ENCODE measurements around the gene MEN1.

MEN1 gene

DNA sequence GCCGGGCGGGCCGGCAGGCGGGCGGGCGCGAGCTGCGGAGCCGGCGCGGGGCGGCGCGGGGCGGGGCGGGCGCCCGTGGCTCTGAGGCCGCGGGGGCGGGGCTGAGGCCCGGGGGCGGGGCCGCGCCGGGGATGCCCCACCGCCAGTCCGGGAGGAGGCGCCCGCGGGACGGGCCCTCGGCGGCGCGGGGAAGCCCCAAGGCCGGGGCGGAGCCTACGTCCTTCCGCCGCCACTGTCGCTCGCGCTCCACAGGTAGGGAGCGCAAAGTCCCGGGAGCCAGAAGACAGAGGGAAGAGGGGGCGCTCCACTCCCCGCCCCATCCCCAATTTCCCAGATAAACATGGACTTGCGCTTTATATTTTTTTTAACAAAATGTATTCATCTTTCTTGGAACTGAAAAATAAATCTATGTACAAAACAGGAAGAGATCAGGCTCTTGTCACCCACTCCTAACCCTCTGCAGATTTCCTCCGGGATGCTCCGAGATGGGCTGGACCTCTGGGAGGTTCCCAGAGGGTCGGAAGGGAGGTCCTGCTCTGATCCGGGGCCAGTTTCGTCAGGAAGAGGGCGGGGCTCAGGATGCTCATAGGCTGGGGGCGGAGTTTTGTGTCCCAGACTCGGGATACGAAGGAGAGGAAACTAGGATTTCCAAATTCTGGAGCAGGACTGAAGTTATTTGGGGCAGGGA is 7.0 kb downstream of the MEN1 start, which contains the start of gene MAP4K2:
MAP4K2 (minus strand) TSS at position 57 of the 688 bp plus-strand sequence. CDS start 65 bp downstream, outside the sequence.
- Mint-ChIP-seq H3K27me3 (no peaks in the 10 kb centered on the region), H3K9me3 (no peaks in the 10 kb centered on the region), H3K27ac (peak within 1 kb of the TSS; percentile 89), H3K36me3 (ENCODE audit: low read depth) (peaks cover 13% of the 10 kb centered on the region), H3K4me3 (peak within 1 kb of the TSS; percentile 86), H3K4me1 (peaks cover 30% of the 10 kb centered on the region)
- peak; percentile 83 for ATAC-seq
- peak; percentile 88 for DNase-seq

GRCh38 chr11:64802370-64803157 is 7.8 kb downstream of the MEN1 start:
- peaks cover 27% of the 10 kb centered on the region for H3K4me1 Mint-ChIP-seq
- H3K36me3 Mint-ChIP-seq (ENCODE audit: low read depth) = peaks cover 11% of the 10 kb centered on the region
- DNase-seq = peak; percentile 61
- H3K9me3 Mint-ChIP-seq = no peaks in the 10 kb centered on the region
- peak; percentile 8 for ATAC-seq
- H3K27me3 Mint-ChIP-seq = no peaks in the 10 kb centered on the region
- peak overlapping the region; percentile 83 for H3K4me3 Mint-ChIP-seq
- peak overlapping the region; percentile 71 for H3K27ac Mint-ChIP-seq

DNA sequence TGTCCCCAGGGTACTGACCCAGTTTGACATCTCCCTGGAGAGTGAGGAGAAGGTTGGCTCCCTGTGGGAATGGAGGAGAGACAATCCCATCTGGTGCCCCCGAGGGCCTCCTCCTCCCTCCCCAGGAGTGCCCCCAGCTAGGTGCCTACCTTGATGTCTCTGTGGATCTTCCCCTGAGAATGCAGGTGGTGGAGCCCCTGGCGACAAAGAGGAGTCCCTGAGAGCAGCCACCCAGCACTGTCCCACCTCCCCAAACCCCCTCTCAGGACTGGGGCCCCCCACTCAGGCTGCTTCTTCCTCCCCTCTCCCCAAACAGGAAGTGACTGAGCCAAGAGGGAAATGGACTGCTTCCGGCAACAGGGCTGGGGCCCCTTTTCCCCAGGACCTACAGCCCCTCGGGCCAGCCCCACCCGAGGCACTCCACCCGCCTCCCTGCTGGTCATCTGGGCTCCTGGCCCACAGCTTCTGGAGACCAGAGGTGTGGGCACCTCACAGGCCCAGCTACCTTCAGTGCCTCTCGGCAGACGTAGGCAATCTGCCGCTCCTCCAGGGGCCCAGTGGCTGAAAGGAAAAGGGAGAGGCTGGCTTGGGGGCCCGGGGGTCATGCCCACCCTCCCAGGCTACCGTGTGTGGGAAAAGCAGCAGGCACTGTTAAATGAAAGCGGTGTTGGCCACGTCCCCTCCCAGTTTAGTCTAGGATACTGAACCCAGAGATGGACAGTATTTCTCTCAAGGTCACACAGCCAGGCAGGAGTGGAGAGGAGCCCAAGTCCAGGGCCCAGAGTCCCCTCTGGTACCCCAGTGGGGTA is 8.6 kb downstream of the MEN1 start:
- DNase-seq = no peak
- Mint-ChIP-seq H3K27me3 (no peaks in the 10 kb centered on the region), H3K4me3 (peak overlapping the region; percentile 83), H3K9me3 (no peaks in the 10 kb centered on the region), H3K4me1 (peaks cover 27% of the 10 kb centered on the region), H3K36me3 (ENCODE audit: low read depth) (peaks cover 11% of the 10 kb centered on the region), H3K27ac (peak overlapping the region; percentile 71)
- ATAC-seq = no peak

- H3K27ac Mint-ChIP-seq = peak overlapping the region; percentile 71
- peaks cover 12% of the 10 kb centered on the region for H3K36me3 Mint-ChIP-seq (ENCODE audit: low read depth)
- H3K4me3 Mint-ChIP-seq = peak overlapping the region; percentile 83
- no peak for DNase-seq
- H3K27me3 Mint-ChIP-seq = no peaks in the 10 kb centered on the region
- no peak for ATAC-seq
- H3K4me1 Mint-ChIP-seq = peaks cover 29% of the 10 kb centered on the region
- no peaks in the 10 kb centered on the region for H3K9me3 Mint-ChIP-seq
Measured at GRCh38 chr11:64801158-64801464, 9.2 kb downstream of the MEN1 start.

- Mint-ChIP-seq H3K27me3 (no peaks in the 10 kb centered on the region), H3K4me3 (no peak overlapping the region), H3K36me3 (ENCODE audit: low read depth) (peaks cover 10% of the 10 kb centered on the region), H3K27ac (no peak overlapping the region), H3K4me1 (peaks cover 29% of the 10 kb centered on the region), H3K9me3 (no peaks in the 10 kb centered on the region)
- no peak for ATAC-seq
- DNase-seq = no peak
Measured at GRCh38 chr11:64800303-64801157, 9.8 kb downstream of the MEN1 start.

DNA sequence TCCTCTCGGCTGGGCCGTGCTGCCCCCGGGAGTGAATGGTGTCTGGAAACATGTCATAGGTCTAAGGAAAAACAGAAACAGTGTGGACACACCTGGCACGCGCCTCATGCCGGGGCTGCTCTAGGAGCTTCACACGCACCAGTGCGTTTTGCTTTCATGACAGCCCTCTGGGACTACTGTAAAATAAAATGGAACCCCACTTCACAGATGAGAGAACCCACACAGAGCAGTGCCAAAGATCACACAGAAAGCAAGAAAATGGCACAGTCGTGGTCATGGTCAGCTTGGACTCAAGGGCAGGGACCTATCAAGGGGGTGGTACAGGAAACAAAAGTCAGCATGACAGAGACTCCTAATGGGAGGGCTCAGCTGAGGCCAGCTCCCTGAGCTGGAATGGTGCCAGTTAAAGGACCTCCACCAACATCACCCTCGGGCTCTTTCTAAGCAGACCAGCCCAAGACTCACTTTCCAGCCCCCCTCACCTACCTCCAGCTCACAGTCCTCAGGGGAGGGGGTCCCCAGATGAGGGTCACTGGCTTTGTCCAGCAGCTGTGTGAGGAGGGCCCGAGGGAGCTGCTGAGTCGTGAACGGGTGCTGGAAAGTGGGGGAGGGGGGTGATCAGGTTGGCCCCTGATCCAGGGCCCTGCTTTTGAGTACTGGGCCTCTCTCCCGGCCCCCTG is 10.6 kb downstream of the MEN1 start:
- Mint-ChIP-seq H3K9me3 (no peaks in the 10 kb centered on the region), H3K4me1 (peaks cover 32% of the 10 kb centered on the region), H3K36me3 (ENCODE audit: low read depth) (peaks cover 10% of the 10 kb centered on the region), H3K27me3 (no peaks in the 10 kb centered on the region), H3K27ac (no peak overlapping the region), H3K4me3 (no peak overlapping the region)
- ATAC-seq (no peak), DNase-seq (no peak)

DNA sequence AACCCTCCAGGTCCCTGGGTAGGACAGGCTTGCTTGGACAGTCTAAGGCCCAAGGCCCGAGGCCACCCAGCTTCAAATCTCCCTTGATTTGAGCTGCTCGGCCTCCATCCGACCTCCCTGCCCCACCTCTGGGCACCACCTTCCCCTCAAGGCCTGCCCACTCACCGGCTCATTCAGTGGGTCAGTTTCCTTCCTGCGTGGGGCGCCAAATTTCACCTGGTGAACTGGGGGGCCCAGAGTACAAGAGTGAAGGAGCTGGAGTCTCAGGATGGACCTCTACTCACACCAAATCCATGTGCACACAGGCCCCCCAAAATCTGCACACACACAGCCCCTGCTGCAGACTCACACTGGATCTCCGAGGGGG is 11.1 kb downstream of the MEN1 start:
- no peaks in the 10 kb centered on the region for H3K27me3 Mint-ChIP-seq
- no peak for ATAC-seq
- no peak for DNase-seq
- no peak overlapping the region for H3K27ac Mint-ChIP-seq
- no peak overlapping the region for H3K4me3 Mint-ChIP-seq
- H3K9me3 Mint-ChIP-seq = no peaks in the 10 kb centered on the region
- peaks cover 34% of the 10 kb centered on the region for H3K4me1 Mint-ChIP-seq
- peaks cover 10% of the 10 kb centered on the region for H3K36me3 Mint-ChIP-seq (ENCODE audit: low read depth)

- no peak for DNase-seq
- no peaks in the 10 kb centered on the region for H3K27me3 Mint-ChIP-seq
- H3K4me3 Mint-ChIP-seq = no peak overlapping the region
- no peak overlapping the region for H3K27ac Mint-ChIP-seq
- no peaks in the 10 kb centered on the region for H3K9me3 Mint-ChIP-seq
- H3K36me3 Mint-ChIP-seq (ENCODE audit: low read depth) = peaks cover 8% of the 10 kb centered on the region
- peaks cover 26% of the 10 kb centered on the region for H3K4me1 Mint-ChIP-seq
- ATAC-seq = no peak
Measured at GRCh38 chr11:64796757-64797541, 13.4 kb downstream of the MEN1 start.

DNA sequence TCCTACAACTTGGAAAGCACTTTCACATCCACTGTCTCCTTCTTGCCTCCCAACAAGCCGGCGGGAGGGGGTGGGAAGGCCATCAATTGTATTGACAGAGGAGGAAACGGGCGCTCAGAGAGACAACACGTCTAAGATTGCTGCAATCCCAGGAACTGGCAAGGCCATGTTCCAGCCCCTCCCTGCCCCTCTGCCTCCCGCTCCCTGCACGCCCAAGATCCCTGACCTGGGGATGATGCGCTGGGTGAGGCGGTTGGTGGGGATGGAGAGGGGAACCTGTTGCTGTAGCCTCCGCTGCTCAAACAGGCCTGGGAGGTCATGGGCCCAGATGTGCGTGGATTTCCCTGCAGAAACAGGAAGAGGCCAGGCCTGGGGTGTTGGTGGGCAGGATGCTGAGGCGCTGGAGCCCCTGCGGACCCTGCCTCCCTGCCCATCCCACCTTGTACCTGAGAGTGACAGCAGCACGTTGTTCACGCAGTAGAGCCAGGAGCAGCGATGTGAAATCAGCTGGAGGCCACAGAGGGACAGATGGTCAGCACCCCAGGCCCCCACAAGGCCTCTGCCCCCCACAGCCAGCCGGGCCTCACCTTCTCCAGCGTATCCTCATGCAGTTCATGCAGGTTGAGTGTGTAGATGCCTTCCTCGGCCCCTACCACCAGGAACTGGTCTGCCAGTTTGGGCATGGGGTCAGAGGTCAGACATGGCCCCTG is 14.1 kb downstream of the MEN1 start:
- Mint-ChIP-seq H3K9me3 (no peaks in the 10 kb centered on the region), H3K4me3 (no peak overlapping the region), H3K27me3 (no peaks in the 10 kb centered on the region), H3K27ac (no peak overlapping the region), H3K4me1 (peaks cover 22% of the 10 kb centered on the region), H3K36me3 (ENCODE audit: low read depth) (peaks cover 8% of the 10 kb centered on the region)
- ATAC-seq = no peak
- DNase-seq = no peak

DNA sequence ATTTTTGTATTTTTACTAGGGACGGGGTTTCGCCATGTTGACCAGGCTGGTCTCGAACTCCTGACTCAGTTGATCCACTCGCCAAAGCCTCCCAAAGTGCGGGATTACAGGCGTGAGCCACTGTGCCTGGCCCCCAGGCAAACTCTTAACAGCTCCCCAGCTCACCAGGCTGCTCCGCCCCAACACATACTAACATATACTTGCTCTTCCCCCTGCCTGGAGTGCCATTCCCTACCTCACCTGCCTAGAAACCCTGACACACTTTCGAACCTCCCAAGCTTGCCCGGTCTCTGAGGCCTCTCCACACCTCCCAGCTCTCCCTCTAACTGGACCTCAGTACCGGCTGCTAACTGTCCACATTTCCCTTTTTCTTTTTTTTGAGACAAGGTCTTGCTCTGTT is 15.8 kb downstream of the MEN1 start:
- H3K9me3 Mint-ChIP-seq = no peaks in the 10 kb centered on the region

DNA sequence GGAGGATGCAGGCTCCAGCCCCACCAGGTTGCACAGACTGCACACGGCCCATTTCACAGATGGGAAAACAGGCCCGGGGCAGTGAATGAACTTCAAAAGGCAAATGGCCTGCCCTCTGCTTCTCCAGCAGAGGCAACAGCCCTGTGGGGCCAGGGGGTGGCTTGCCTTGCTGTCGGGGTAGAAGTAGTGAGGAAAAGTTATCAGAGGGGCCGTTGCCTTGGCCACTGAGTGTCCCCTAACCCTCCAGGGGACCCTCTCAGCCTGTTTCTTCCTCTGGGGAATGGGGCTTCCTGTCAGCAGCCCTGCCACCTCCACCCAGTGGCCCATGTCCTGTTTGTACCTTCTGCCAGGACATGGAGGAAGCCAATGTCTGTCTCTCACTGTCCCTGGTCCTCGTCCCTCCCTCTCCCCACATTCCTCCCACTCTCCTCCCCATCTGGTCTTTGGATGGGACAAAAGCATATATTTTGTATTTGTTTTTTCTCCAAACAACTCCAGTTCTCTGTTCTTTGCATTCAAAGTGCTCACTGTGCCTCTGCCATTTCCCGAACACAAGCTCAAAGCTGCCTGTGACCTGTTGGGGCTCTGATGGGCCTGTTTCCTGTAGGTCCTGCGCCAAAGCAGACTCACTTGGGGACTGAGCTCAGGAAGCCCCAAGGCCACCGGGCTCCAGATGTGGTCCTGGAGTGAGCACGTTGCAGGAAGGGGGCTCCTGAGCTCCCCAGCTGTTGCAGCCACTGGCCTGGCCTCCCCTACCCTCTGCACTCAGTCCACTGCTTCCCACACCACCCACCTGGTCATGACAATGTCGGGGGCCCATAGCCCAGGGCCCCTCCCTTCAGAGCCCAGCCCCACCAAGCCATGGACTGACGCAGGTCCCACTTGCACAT is 16.8 kb downstream of the MEN1 start:
- no peak for ATAC-seq
- no peaks in the 10 kb centered on the region for H3K9me3 Mint-ChIP-seq
- no peaks in the 10 kb centered on the region for H3K27me3 Mint-ChIP-seq
- H3K27ac Mint-ChIP-seq = peak overlapping the region; percentile 56
- H3K4me1 Mint-ChIP-seq = peaks cover 12% of the 10 kb centered on the region
- H3K36me3 Mint-ChIP-seq (ENCODE audit: low read depth) = peaks cover 1% of the 10 kb centered on the region
- H3K4me3 Mint-ChIP-seq = no peak overlapping the region
- no peak for DNase-seq

More for the DNA sequence above, 15.8 kb downstream of the MEN1 start:
- Mint-ChIP-seq H3K4me1 (peaks cover 17% of the 10 kb centered on the region), H3K27me3 (no peaks in the 10 kb centered on the region), H3K36me3 (ENCODE audit: low read depth) (peaks cover 6% of the 10 kb centered on the region), H3K27ac (no peak overlapping the region), H3K4me3 (no peak overlapping the region)
- no peak for ATAC-seq
- no peak for DNase-seq

GRCh38 chr11:64792482-64792881 is 17.9 kb downstream of the MEN1 start:
- no peak overlapping the region for H3K4me3 Mint-ChIP-seq
- H3K27me3 Mint-ChIP-seq = no peaks in the 10 kb centered on the region
- ATAC-seq (no peak), DNase-seq (no peak)
- no peaks in the 10 kb centered on the region for H3K9me3 Mint-ChIP-seq
- no peak overlapping the region for H3K27ac Mint-ChIP-seq
- peaks cover 1% of the 10 kb centered on the region for H3K36me3 Mint-ChIP-seq (ENCODE audit: low read depth)
- H3K4me1 Mint-ChIP-seq = peaks cover 13% of the 10 kb centered on the region

All from activated naive CD8-positive, alpha-beta T cell treated with anti-CD3 and anti-CD28 coated beads, Interleukin-2, amount 50 U/mL, for 24 hours (primary cell).